Occipital lobe (tissue), 2 donors: ENCODE data around the gene RHBDL3. TPM values are rescaled to one million over a fixed set of nuclear protein-coding genes. Genes with fewer than 3 reads are reported as not detected.
"Not testable (repeated sequence)": the region's sequence is repeated elsewhere in the genome, so short reads cannot be mapped to it uniquely, and the experiment has no call there.

Experiments
- DNase-seq: peaks from one replicate; lab custom pipeline; 2025; lab: John Stamatoyannopoulos, UW
- total RNA-seq: library from RNA; depleted of rRNA; stranded (reverse); fragments of >200 nt; gene quantifications from one replicate; pipeline ENCODE4 v1.2.3, GENCODE V29; 2014

The RHBDL3 gene
- total RNA-seq, 1 donor from 2014 or later: 1.6 TPM

DNA sequence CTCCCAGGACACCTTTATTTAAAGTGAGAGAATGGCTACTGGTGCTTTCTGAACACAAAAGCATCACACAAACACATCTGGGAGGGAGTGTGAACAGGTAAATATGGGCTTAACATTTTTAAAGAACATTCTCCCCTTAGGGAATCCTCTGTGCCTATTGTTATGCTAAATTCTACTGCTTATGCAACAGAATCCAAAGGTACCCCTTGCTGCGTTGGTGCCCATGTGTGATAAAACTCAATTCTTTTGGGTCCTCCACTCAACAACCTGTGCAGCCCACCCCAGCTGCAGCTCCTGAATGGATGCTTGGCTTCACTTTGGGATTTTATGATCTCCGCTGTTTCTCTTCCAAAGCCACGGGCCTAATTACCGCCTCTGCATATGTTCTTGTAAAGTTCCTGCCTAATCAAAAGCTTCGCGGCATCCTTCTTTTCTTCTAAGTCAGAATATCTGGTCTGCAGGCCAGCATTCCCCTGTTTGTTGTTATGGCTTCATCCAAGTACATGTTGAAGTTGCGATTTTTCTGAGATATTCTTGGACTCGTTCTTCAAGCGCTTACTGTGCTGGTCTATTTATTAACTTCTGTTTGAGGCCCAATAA, 23.9 kb downstream of the RHBDL3 start:
- DNase-seq: no peak

DNA sequence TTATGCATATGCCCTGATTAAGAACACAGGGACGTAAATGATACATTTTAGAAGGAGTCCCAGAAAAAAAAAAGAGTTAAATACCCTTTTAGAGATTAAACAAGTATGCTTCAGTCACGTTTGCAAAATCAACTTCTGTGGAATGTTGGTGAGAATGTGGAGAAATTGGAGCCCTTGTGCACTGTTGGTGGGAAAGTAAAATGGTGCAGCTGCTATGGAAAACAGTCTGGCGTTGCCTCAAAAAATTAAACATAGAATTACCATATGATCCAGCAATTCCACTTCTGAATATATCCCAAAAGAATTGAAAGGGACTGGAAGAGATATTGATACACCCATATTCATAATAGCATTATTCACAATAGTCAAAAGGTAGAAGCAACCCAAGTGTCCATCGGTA, 26.5 kb downstream of the RHBDL3 start:
- no peak for DNase-seq

DNA sequence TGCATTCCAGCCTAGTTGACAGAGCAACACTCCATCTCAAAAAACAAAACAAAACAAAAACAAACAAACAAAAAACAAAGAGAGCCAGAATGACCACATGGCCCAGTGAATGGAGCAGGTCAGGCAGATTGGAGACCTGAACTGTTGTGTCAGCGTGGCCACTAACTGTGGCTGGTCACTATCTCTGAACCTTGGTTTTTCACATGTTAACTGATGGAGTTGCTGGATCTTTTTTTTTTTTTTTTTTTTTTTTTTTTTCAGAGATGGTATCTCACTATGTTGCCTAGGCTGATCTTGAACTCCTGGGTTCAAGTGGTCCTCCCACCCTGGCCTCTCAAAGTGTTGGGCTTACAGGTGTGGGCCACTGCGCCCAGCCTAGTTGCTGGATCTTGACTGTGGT, 31.8 kb downstream of the RHBDL3 start:
- no peak for DNase-seq

DNA sequence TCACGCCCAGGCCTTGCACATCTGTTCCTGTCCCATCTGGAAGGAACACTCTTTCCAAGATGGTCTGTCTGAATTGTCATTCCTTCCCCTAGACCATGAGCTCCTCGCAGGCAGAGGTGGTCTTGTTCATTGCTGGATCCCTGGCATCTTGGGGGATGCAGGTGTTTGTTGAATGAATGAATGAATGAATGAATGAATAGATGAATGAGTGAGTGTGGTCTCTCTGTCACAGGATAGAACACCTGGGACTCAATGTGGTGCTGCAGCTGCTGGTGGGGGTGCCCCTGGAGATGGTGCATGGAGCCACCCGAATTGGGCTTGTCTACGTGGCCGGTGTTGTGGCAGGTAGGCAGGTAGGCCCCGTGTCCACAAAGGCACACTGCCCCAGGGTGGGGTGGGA, 32.2 kb downstream of the RHBDL3 start:
- no peak for DNase-seq

DNA sequence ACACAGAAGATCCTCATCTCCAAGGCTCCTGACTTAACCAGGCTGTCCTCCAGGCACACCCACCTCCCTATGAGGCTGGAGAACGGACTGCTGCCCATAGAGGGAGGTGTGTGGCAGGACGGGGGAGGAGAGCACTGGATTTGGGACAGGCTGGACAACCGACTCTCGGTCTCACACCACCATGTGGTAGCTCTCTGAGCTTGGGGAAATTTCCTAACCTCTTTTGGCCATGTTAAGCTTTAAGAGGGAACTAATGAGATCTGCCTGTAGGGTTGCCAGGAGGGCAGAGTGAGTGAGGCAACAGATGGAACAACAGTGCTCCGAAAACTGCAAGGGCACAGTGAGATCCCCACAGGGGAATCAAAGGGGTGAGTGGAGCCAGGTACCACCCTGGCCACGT, 32.7 kb downstream of the RHBDL3 start:
- DNase-seq: no peak

DNA sequence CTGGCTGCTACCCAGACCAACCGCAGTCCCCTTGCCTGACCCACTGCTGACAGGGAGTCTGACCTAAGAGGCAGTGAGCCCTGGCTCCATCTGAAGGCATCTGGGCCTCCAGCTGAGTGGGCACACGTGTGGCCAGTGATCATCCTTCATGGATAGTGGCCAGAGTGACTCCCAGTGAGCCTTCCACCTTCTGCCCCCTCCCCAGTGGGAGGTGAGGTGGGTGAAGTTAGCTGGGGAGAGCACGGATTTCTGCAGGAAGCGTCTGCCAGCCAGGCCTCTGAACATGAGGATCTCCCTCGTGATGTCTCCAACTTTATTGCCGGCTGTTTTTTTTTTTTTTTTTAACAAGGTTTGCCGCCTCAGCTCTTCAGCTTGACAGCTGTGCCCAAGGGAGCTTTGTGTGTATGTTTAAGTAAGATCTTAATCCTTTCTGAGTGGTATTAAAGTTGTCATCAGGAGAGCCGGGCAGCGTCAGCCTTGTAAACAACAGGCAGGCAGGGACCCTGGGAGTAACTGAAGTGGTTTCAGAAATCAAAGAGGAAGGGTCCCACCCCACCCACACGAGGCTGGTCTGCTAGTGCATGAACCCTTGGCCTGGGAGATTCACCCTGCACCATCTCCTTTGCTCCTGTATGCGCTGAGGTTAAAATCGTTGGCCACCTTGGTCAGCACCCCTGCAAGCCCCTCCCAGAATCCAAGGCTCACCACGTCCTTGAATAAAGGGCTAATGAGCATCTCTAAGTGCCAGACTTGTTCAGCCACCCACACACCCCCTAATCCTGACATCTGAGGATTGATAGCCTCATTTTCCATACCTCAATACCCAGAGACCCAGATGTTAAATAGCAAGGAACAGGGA, 33.3 kb downstream of the RHBDL3 start:
- no peak for DNase-seq

DNA sequence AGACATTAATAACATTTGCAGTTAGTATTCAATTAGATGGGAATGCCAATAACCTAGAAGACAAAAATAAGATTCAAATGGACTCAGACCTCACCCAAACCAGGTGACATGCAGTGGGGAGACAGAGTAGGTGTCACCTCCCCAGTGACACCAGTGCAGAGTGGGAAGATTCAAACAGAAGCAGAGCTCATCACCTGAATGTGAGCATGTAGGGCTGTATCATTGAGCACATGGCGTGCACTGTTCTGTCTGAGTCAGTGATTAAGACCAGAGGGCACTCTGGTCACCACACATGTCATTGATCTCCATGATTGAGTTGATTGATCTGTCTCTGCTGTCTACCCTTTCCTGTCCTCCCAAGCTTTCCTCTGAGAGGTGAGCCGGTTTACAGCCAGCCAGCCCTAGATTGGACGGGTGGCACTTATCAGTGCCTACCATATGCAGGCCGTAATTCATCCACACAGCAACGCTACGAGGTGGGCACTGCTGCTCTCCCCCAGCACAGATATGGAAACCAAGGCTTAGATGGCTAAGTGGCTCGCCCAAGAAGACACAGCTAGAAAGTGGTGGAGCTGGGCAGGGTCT, 34.0 kb downstream of the RHBDL3 start:
- DNase-seq: no peak

DNA sequence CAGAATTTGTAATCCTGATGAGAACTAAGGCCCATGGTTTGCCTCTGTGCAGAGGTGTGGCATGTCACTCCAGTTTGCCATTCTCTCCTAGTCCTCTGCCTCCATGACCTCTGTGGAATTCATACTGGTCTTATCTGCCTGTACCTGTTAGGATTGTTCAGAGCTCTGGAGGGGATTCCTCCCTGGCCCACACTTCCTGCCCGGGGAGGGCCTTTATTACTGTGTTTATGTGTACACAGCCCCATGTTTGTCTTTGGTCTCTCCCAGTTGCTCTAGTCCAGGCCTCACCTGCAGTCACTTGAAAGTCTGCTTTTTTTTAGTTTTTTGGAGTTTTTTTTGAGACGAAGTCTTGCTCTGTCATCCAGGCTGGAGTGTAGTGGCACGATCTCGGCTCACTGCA, 36.4 kb downstream of the RHBDL3 start:
- no peak for DNase-seq

DNA sequence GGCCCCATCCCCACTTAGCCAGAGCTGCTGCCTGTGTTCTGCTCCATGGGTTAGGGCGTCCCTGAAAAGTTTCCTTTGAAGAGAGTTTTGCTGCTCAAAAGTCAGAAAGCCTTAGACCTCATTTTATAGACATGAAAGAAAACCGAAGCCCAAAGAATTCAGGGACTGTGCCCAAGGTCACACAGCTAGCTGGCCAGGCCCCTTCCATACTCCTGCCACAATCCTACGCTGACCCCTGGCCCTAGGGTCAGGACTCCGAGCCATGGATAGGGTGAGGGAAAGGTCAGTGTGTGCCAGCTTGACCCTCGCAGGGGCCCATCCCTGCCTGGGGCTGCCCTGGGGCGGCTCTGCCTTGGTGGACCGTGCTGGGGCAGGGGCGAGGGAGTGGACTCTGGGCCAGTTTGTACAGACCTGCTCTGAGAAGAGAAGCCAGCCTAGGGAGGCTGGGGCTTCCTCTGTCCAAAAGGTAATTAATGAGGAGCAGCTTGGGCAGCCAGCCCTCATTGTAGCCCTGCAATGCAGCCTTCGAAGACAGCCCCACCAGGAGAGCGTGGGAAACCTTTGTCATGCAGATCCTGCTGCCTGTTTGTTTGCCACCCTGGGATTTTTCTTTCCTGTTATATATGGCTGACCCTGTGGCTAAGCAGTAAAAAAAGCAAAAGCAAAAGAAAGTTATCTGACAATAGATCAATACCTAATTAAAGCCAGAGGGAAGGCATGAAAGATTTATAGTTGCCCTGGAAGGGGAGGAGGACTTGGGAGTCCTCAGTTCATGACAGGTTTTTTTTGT, 37.4 kb downstream of the RHBDL3 start:
- no peak for DNase-seq

DNA sequence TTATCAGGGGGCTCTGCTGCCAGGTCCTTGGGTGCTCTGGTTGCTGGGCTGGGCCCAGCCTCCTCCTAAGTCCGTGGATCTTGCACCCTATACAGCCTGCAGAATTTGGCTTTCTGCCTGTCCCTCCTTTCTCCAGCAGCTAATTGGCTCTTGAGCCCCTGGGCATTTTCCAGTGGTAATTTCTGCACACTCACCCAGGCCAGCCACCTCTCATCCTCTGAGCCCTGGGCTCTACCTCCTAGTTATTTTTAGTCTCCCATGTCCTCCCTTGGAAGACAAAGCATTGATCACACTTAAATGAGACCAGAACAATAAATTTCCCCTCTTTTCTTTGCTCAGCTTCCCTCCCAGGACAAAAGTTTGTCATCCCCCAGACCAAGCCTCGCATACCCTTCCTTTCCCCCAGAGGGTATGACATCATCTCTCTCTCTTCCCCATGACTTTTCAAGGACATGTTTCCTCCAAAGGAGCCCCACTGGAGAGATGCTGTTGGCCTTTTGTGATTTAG, 38.2 kb downstream of the RHBDL3 start:
- no peak for DNase-seq

DNA sequence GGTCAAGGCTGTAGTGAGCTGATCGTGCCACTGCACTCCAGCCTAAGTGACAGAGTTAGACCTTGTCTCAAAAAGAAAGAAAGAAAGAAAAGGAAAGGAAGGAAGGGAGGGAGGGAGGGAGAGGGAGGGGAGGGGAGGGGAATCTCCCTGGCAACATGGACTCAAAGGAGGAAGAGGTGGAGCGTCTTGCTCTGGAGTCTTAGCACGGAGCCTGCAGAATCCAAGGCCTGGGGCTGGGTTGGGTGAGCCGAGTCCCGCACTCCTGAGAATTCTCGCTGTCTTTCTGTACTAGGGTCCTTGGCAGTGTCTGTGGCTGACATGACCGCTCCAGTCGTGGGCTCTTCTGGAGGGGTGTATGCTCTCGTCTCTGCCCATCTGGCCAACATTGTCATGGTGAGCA, 39.4 kb downstream of the RHBDL3 start:
- no peak for DNase-seq

DNA sequence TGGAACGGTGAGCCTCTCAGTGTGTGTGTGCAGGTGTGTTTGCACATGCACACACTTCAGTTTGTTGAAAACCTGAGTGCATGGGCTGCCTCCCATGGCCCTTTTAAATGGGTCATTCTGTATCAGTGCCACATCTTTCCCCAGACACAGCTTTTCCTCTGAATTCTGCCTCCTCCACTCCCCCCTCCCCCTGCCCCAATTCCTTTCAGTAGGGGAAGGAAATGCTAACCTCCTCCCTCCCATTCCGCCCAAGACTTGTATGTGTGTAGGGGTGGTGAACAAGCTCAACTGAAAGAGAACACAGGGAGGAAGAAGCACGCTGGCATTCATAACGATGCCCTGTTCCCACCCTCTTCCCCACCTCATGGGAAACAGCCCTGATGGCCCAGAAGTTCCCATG, 42.0 kb downstream of the RHBDL3 start:
- DNase-seq: no peak

DNA sequence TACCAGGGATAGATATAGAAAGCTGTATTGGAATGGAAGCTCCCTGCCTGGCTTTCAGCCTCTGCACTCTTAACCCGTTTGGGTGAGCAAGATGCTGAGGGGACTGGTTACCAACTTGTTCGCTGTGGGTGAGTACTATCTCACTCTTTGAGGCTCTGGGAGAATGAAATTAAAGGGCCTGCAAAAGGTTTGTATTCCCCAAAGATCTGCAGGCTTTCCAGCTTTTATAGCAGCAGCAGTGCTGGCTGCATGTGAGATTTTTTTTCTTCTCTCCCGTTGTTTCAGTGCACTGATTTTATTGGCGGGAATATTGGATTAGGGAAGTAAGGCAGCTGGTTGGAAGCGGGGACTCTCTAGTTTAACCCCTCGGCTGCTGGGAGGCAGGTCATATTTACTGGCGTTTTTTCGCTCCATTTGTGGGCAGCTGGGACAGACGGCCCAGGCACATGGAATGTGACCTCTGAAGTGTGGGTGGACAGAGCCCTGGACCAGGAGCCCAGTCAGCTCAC, 45.5 kb downstream of the RHBDL3 start:
- no peak for DNase-seq

DNA sequence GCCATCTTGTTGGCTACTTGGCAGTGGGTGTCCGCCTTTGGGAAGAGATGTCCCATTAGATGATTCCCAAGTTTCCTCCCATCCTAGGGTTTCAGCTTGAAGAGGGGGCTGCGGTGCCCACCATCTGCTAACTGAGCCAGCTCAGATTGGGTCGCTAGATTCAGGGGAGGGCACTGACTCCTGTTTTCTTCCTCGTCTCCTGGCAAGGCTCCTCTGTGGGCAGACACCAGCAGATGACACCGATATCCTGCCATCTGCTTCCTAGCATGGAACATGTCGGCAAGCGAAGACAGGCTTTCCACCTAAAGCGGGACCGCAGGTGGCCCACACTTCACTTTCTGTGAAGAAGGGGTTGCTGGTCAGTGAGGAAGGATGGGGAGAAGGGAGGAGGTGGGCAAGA, 49.0 kb downstream of the RHBDL3 start:
- no peak for DNase-seq

DNA sequence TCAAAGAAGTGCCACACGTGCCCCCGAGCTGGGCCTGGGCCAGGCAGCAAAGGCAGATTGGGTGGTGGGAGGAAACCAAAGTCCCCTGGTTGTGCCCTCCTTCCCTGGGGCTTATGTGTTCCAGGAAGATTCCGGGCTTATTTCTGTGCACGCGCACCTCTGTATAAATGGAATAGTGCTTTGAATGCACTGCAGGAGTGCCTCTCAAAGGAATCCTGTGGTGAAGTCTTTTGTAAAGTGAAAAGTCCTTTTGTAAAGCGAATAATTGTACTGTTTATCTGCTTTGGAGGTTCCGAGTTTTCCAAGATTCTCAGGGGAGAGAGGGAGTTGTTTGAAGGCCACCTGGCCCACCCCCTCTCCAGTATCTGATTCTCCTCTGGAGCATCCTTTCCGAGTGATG, 49.5 kb downstream of the RHBDL3 start:
- no peak for DNase-seq

DNA sequence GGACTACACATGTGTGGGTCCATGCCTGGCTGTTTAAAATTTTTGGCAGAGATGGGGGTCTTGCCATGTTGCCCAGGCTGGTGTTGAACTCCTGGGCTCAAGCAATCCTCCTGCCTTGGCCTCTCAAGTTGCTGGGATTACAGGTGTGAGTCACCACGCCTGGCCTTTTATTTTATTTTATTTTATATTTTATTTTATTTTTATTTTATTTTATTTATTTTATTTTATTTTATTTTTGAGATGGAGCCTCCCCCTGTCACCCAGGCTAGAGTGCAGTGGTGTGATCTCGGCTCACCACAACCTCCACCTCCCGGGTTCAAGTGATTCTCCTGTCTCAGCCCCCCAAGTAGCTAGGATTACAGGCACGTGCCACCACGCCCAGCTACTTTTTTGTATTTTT, 51.0 kb downstream of the RHBDL3 start:
- not testable (repeated sequence) for DNase-seq

DNA sequence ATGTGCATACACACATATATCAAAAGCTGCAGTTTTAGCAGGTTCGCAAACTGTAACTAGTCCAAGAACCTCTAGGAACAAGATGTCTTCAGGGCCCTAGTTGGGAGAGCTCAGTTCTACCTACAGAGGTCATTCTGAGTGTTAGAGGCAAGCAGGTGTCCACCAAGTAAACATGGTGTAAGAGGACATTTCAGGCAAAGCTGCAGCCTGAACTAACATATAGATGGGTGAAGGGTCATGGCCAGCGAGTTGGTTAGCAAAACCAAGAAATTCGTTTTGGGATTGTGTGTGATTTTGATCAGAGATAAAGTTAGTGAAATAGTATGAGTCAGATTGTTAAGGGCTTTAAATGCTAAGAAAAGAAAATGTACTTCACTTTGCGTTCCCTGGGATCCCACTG, 51.7 kb downstream of the RHBDL3 start:
- DNase-seq: no peak

DNA sequence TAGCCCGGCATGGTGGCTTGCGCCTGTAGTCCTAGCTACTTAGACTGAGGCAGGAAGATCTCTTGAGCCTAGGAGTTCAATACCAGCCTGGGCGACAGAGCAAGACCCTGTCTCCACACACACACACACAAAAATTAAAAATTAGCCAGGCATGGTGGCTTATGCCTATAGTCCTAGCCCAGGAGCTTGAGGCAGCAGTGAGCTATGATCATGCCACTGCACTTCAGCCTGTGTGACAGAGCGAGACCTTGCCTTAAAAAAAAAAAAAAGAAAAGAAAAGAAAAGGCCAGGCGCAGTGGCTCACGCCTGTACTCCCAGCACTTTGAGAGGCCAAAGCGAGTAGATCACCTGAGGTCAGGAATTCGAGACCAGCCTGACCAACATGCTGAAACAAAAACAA, 52.4 kb downstream of the RHBDL3 start:
- no peak for DNase-seq

DNA sequence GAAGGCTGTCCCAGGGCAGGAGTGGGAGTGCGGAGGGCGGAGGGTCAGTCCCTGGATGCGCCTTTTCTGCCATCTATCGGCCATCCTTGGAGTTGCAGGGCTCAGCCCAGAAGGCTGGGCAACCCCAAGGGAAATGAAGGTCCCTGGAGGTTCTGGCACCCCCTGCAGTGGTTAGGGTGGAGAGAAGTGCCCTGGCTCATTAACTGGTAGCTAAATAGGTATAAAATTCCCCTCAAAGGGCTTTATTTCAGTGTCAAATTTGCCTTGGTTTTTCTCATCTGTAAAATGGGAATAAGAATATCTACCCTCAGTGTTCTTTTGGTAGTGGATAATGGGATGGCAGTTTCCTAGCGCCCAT, 53.9 kb downstream of the RHBDL3 start:
- DNase-seq: peak; percentile 44

DNA sequence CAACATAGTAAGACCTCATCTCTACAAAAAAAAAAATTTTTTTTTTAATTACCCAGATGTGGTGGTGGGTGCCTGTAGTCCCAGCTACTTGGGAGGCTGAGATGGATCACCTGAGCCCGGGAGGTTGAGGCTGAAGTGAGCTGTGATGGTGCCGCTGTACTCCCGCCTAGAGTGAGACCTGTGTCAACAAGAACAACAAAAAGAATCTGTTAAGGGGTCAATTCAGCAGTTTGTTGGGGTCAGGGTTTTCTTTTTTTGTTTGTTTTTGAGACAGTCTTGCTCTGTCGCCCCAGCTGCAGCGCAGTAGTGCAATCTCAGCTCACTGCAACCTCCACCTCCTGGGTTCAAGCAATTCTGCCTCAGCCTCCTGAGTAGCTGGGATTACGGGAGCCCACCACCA, 54.4 kb downstream of the RHBDL3 start:
- not testable (repeated sequence) for DNase-seq

DNA sequence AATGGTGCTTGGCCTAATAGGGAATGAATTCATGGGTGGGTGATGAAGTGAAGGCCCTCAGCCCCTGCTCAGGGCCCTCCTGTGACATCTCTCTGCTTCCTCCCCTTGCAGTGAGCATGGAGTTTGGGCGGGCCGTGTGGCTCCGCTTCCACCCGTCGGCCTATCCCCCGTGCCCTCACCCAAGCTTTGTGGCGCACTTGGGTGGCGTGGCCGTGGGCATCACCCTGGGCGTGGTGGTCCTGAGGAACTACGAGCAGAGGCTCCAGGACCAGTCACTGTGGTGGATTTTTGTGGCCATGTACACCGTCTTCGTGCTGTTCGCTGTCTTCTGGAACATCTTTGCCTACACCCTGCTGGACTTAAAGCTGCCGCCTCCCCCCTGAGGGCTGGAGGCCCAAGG, 55.2 kb downstream of the RHBDL3 start:
- no peak for DNase-seq

DNA sequence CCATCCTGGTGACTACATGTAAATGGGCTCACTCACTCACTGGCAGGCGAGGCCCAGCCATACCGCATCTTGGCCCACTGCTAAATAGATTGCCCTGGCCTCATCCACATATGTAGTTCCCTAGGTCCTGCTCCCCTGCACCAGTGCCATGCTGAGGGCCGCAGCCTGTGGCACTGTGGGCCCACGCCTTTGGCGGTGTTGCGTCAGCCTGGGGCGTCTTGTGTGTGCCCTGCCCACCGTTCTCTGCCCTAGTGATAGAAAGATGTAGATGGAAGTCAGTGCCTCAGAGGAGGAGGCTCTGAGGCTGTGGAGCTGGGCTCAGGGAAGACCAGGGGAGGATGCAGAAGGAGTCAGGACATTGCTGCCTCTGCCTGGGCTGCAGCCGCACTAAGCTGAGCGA, 57.4 kb downstream of the RHBDL3 start:
- DNase-seq: no peak
